Vein endothelial cell (primary cell): ENCODE measurements around the gene MUC22. TPM values are rescaled to one million over a fixed set of nuclear protein-coding genes. Genes with fewer than 3 reads are reported as not detected.

Source experiments
- small RNA-seq: library from RNA; depleted of rRNA; stranded (forward); fragments of <200 nt; gene quantifications from one replicate; pipeline ENCODE3, GENCODE V24; 2012
- total RNA-seq: library from RNA; depleted of rRNA; stranded (reverse); fragments of >200 nt; gene quantifications from 2 replicates; pipeline ENCODE4 v1.2.3, GENCODE V29; 2012

The MUC22 gene
- not detected in 2 replicates for total RNA-seq

GRCh38 chr6:31010393-31011060 is at the start of gene MUC22:
Gene MUC22, plus strand, starts transcription at chr6:31010474. Its CDS starts 233 bp downstream, at chr6:31010707.

GRCh38 chr6:30983439-30983838 is 26.8 kb upstream of the MUC22 start, which contains the start of gene MUC21:
Gene MUC21, plus strand, starts transcription at chr6:30983718. Its CDS starts 241 bp downstream, at chr6:30983959.

Small RNAs within 50 kb of the gene (small RNA-seq; reads per million reads assigned to genes)
- not detected for gene RNU6-1133P

Other genes starting within 250 kb of the MUC22 start
- 3.6 and 11.1 TPM in 2 replicates for gene DDR1, start 126.0 kb upstream of the MUC22 start, total RNA-seq
- gene GTF2H4, start 102.3 kb upstream of the MUC22 start, total RNA-seq, result 18.1 and 19.3 TPM in 2 replicates
- 14.4 and 24.2 TPM in 2 replicates for gene VARS2, start 96.2 kb upstream of the MUC22 start, total RNA-seq
- not detected in 2 replicates for gene SFTA2, start 78.3 kb upstream of the MUC22 start, total RNA-seq
- gene MUCL3, start 69.5 kb upstream of the MUC22 start, total RNA-seq, result not detected in 2 replicates
- not detected in 2 replicates for gene MUC21, start 26.8 kb upstream of the MUC22 start, total RNA-seq
- gene C6orf15, start 102.1 kb downstream of the MUC22 start, total RNA-seq, result 0.33 TPM in 1 of 2 replicates, not detected in the other
- gene PSORS1C1, start 104.3 kb downstream of the MUC22 start, total RNA-seq, result 4.0 and 8.5 TPM in 2 replicates
- gene CDSN, start 110.0 kb downstream of the MUC22 start, total RNA-seq, result under 0.01 TPM in 1 of 2 replicates, not detected in the other
- not detected in 2 replicates for gene PSORS1C2, start 128.6 kb downstream of the MUC22 start, total RNA-seq
- gene CCHCR1, start 147.3 kb downstream of the MUC22 start, total RNA-seq, result 9.6 and 13.4 TPM in 2 replicates
- 10.8 and 19.0 TPM in 2 replicates for gene TCF19, start 148.1 kb downstream of the MUC22 start, total RNA-seq
- gene POU5F1, start 160.2 kb downstream of the MUC22 start, total RNA-seq, result not detected in 2 replicates